Stimulated activated CD4-positive, alpha-beta T cell treated with anti-CD3 and anti-CD28 coated beads, Interleukin-2, amount 100 ng/mL, for 24 hours (primary cell): Measurements from ENCODE around the gene VWA1.
"Not testable (repeated sequence)": the region's sequence is repeated elsewhere in the genome, so short reads cannot be mapped to it uniquely, and the experiment has no call there.

Experiments
- DNase-seq, 2 donors: peaks; one replicate each; pipeline ENCODE4 v3.0.0-alpha.2; 2020

Gene VWA1

DNA sequence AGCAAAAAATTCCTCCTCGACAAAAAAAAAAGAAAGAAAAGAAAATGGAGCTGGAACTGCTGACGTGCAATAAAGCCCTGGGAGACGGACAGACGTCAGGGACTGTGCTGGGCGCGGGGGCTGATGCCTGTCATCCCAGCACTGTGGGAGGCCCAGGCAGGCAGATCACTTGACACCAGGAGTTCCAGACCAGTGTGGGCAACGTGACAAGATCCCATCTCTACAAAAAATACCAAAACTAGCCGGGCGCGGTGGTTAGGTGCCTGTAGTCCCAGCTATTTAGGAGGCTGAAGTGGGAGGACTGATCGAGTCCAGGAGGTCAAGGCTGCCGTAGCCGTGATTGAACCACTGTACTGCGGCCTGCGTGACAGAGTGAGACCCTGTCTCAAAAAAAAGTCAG is 10.8 kb upstream of the VWA1 start:
- DNase-seq = no peak

DNA sequence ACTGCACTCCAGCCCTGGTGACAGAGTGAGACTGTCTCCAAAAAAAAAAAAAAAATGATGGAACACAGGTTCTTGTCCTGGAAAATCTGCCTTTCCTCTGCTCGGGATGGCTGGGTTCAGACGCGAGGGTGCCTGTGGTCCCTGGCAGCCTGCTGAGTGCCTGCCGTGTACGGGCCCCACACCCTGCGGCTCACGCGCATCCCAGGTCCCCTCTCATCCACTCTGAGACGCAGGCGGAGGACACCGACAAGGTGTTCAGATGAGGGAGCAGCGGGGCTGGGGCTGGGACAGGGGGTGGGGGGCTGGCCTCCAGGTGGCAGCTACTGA is 10.1 kb upstream of the VWA1 start:
- DNase-seq = no peak

GRCh38 chr1:1425753-1426495 is 9.6 kb upstream of the VWA1 start:
- no peak for DNase-seq

DNA sequence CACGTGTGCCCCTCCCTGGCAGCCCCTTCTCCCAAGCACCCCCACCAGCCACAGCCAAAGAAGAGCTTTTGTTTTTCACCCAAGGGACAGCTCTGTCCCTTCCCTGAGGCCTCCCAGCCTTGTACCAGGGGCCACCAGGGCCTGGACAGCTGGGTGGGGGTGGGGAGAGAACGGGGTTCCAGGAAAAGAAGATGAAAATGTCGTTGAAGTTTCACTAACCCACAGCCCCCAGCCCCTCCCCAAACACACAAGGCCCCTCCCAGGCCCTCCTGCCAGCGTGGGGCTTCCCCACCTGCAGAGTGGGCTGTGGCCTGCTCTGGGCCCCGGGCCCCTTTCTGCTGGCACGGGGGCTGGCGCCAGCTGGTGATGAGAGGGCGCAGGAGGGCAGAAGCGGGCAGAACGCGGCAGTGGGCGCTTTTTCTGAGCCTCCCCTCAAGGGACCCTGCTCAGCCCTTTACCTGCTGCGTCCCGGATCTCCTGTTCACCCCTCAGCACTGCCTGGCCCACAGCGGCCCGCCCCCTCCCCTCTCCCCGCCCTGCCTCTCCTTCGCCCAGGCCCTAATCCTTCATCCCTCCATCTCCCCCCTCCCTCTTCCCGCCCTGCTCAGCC is 8.9 kb upstream of the VWA1 start:
- no peak for DNase-seq

DNA sequence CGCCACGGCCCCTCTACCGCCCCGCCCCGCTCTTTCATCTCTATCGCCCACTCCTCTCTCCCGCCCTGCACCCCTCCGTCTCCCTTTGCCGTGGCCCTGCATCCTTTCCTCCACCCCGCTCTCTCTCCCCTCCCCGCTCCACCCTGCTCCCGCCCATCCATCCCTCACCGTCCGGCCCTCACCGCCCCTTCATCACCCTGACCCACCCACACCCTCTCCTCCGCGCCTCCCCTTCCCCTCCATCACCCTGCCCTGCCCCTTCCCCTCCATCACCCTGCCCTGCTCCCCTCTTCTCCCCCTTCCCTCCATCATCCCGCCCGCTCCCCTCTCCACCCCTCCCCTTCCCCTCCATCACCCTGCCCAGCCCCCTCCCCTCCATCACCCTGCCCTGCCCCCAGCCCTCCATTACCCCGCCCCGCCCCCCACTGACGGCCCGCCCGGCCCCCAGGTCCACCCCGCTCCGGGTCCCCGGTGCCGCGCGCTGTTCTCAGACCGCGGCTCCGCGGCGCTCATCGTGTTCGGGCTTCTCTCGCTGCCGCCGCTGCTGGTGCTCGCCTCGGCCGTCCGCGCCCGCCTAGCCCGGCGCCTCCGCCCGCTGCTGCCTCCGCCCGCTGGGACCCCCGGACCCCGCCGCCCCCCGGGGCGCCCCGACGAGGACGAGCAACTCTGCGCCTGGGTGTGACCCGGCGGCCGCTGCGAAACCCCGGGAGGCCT is 8.2 kb upstream of the VWA1 start:
- DNase-seq = no peak

GRCh38 chr1:1427820-1428148 is 7.7 kb upstream of the VWA1 start:
- DNase-seq = no peak

- no peak for DNase-seq
Measured at GRCh38 chr1:1428174-1428573, 7.3 kb upstream of the VWA1 start.

GRCh38 chr1:1428967-1429366 is 6.5 kb upstream of the VWA1 start:
- not testable (repeated sequence) for DNase-seq

DNA sequence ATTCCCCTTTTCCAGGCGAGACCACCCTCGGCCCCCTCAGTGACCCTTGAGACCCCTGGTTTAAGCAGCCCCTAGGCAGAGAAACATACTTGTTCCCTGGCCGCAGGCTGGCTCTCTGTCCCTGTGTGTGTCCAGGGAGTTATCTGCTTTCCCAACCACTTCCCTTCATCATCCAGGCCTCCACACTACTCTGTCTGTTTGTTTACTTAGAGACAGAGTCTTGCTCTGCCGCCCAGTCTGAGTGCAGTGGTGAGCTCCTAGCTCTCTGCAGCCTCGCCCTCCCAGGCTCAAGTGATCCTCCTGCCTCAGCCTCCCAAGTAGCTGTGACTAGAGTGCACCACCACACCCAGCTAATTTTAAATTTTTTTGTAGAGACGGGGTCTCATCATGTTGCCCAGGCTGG is 5.8 kb upstream of the VWA1 start:
- no peak for DNase-seq

- DNase-seq = no peak
Measured at GRCh38 chr1:1430114-1430982, 5.1 kb upstream of the VWA1 start.

DNA sequence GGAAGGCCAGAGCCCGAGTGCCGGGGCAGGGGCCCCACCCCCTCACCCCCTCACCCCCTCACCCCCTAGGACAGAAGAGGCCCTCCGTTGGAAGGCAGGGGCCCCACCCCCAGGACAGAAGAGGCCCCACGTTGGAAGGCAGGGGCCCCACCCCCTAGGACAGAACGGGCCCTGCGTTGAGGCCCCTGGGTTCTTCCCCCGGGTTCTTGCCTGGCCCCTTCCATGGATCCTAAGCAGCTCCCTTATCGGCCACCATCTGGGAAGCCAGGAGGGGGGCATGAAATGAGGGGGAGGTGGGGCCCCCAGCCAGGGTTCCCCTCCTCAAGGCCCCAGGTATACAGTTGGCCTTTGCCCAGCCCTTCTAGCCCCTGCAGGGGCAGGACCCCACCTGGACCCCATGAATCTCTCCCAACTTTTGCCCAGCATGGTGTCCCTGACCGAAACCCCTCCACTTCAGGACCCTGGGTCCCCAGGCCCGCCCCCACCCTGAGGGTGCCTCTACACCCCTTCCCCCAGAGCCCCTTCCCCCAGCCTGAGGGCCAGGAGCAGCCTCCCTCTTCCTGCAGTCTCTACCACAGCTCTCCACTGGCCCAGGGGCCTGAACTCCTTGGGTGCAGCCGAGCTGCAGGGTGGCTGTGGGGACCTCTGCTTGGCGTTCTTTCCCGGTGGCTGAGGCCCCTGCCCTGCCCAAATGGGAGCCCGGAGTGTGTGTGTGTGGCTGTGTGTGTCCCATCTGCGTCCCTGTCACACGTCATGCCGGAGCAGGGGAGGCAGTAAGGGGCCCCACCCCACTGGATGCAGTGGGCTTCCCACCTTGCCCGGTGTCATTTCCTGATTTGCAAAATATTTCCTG is 4.3 kb upstream of the VWA1 start:
- no peak for DNase-seq

- DNase-seq = no peak
Measured at GRCh38 chr1:1431845-1432273, 3.6 kb upstream of the VWA1 start.

GRCh38 chr1:1432274-1432950 is 3.1 kb upstream of the VWA1 start:
- DNase-seq = no peak

DNA sequence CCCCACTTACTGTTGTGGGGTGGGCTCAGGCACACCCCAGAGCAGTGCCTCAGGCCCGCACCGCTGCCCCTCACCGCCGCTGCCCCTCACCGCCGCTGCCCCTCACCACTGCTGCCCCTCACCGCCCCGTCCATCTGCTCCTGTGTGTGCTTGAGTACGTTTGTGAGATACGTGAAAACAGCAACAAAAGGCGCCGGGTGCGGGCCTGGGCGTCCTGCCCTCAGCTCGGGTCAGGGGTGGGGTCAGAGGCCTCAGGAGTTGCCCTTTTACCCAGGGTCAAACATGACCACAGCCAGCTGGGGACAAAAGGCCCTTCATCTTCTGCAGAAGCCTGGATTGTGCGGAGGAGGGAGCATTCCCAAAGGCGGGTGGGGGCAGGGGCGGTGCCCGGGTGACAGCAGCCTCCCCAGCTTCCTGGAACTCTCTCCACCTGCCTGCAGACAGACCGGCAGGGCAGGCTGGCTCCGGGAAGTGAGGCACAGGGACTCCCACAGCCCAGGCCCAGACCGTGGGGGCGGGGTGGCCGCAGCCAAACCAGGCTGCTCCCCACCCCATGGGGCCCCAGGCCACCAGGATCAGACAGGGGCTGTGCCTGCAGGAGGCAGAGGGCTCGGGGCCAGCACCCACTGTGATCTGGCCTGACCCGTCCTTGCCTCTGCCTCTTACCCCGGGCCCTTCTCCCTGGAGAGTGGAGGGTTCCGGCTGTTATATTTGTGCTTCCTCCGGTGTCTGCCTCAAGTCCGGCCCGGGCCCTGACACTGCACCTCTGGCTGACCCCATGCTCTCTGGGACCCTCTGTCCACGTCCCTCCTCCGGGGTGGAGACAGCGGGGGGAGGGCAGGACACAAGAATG is 2.3 kb upstream of the VWA1 start:
- DNase-seq = no peak

DNA sequence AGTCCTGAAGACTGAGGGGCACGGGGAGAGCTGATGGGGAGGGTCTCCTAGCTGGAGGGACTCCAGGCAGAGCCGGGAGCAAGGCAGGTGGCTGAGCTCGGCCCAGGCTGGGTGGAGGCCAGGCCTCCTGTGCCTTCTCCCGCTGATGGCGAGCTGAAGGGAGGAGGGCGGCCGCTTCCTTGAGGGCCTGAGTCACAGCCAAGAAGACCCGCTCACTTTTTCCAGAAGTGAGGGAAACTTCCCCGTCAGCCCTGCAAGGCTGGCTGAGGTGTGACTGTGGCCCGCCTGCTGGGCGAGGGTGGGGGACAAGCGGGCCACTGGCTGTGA is 1.7 kb upstream of the VWA1 start:
- peak; percentile 64 to 73 for DNase-seq

DNA sequence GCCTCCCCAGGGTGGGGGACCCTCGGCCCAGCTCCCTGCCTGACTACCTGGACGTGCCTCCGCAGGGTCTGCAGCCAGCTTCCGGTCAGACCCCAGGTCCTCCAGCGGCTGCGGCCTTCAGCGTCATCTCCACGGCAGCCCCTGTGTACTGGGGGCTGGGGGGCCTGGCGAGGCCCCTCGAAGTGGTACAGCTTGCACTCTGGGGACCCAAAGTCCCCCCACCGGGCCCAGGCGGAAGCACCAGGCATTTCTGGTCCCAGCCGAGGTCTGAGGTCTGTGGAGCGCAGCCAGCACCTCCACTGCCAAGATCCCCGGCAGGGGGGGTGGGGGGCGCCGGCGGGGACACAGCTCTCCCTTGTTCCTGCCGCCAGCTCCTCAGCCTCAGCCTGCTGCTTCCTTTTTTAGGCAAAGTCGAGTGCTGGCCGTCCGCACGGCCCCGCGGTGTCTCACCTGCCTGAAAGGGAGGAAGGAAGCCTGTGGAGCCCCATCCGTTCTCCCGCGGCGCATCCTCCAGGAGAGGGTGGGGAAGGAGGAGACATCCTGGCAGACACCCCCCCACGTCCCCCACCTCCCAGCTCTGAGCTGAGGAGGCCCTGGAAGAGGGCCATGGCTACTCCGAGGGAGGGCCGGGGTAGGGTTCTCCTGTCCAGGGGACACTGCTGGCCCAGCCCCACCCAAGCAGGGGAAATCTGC is 1.2 kb upstream of the VWA1 start:
- DNase-seq = peak in 1 of 2 donors; percentile 40

DNA sequence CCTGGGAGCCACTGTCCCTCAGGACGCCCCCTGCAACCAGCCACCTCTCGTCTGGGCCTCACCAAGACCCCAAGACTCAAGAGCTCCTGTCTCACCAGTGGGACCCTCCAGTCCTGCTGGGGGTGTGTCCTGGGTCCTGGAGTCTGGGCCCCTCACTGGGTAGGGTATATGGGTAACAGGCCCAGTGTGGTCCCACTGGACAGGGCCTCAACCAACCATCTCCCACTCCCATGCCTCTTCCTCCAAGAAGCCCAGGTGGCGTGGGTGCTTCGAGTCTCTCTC is 725 bp upstream of the VWA1 start:
- DNase-seq = no peak

DNA sequence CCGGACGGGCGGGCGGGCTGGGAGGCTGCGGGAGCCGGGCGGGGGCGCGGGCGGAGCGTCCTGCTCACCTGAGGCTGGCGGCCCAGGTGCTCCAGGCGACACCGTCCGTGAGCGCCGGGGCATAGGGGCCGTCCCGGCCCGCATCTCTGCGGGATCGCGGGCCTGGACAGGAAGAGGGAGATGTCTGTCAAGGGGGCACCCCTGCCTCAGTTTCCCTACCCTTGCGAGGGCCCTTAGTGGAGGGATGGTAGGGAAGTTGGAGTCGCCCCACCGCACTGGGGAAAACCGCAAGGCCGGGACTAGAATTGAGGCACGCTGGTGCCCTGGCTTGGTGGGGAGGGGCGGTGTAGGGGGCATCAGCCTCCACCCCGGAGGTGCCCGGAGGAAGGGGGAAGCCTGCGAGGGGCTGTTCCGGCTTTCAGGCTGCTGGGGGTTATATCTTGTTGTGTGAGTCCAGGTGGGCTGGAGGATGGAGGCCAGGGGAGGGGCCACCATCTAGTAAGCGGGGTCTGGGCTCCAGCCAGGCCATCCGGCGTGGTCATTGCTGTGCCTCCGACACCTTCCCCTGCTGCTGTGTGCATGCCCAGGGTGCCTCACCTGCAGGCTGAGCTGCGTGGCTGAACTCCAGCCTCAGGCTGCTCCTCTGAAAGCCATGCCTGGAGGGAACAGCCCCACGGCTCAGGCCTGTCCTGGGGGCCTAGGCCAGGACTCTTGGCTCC is 580 bp downstream of the VWA1 start:
- DNase-seq = no peak

DNA sequence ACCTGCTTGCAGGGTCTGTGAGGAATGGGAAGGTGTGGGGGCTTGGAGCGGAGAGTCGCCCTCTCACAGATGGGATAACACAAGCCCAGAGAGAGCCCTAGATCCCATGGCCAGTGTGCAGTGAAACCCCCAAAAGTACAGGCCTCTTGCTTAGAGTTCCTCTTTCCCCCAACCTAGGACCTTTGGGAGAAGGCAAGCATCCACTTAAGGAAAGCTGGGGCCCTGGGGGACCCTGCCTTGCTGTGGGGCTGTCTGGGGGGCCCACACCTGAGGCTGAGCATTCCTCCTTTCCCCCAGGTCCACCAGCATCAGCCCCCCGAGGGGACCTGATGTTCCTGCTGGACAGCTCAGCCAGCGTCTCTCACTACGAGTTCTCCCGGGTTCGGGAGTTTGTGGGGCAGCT is 1.1 kb downstream of the VWA1 start:
- no peak for DNase-seq
